NCI-H510A treated with DMSO at 0.1 percent for 48 hours (cell line): Measurements from ENCODE around the gene ATP8A1.
"Not testable (repeated sequence)": the region's sequence is repeated elsewhere in the genome, so short reads cannot be mapped to it uniquely, and the experiment has no call there.

ENCODE experiments used
- DNase-seq: peaks from one replicate; lab custom pipeline; 2025; lab: John Stamatoyannopoulos, UW

Gene ATP8A1

GRCh38 chr4:42501624-42502401 lies 155.1 kb downstream of the ATP8A1 start:
- no peak for DNase-seq

GRCh38 chr4:42498040-42498439 lies 158.9 kb downstream of the ATP8A1 start:
- DNase-seq: no peak

GRCh38 chr4:42497142-42497910 lies 159.6 kb downstream of the ATP8A1 start:
- DNase-seq: no peak

- DNase-seq: no peak
Observed at GRCh38 chr4:42492962-42493361, 163.9 kb downstream of the ATP8A1 start.

GRCh38 chr4:42490015-42490414 lies 166.9 kb downstream of the ATP8A1 start:
- no peak for DNase-seq

GRCh38 chr4:42489095-42489494 lies 167.8 kb downstream of the ATP8A1 start:
- DNase-seq: no peak

- DNase-seq: no peak
Observed at GRCh38 chr4:42488554-42488953, 168.4 kb downstream of the ATP8A1 start.

GRCh38 chr4:42488114-42488513 lies 168.8 kb downstream of the ATP8A1 start:
- no peak for DNase-seq

GRCh38 chr4:42487230-42487629 lies 169.7 kb downstream of the ATP8A1 start:
- DNase-seq: no peak

- DNase-seq: not testable (repeated sequence)
Observed at GRCh38 chr4:42486156-42486555, 170.7 kb downstream of the ATP8A1 start.

GRCh38 chr4:42484630-42485029 lies 172.3 kb downstream of the ATP8A1 start:
- no peak for DNase-seq

- DNase-seq: no peak
Observed at GRCh38 chr4:42483426-42484379, 173.2 kb downstream of the ATP8A1 start.

GRCh38 chr4:42482516-42483327 lies 174.2 kb downstream of the ATP8A1 start:
- no peak for DNase-seq

- DNase-seq: no peak
Observed at GRCh38 chr4:42480717-42481116, 176.2 kb downstream of the ATP8A1 start.

GRCh38 chr4:42480281-42480680 lies 176.6 kb downstream of the ATP8A1 start:
- DNase-seq: no peak

GRCh38 chr4:42478946-42479345 lies 178.0 kb downstream of the ATP8A1 start:
- no peak for DNase-seq

GRCh38 chr4:42478509-42478908 lies 178.4 kb downstream of the ATP8A1 start:
- no peak for DNase-seq

GRCh38 chr4:42474406-42474805 lies 182.5 kb downstream of the ATP8A1 start:
- DNase-seq: no peak

- peak; percentile 0 for DNase-seq
Observed at GRCh38 chr4:42473071-42473684, 183.7 kb downstream of the ATP8A1 start.

GRCh38 chr4:42471896-42472295 lies 185.0 kb downstream of the ATP8A1 start:
- DNase-seq: no peak

- no peak for DNase-seq
Observed at GRCh38 chr4:42470023-42470422, 186.9 kb downstream of the ATP8A1 start.
